Measurements from ENCODE around the gene ETNK1.
"Not testable (repeated sequence)": the region's sequence is repeated elsewhere in the genome, so short reads cannot be mapped to it uniquely, and the experiment has no call there.

- not testable (repeated sequence) for TF ChIP-seq CTCF, POLR2A (IDR thresholded peaks at IDR 0.05)
Observed at GRCh38 chr12:22597539-22597938, 27.4 kb upstream of the ETNK1 start.
